ENCODE measurements around the gene FIP1L1. TPM values are rescaled to one million over a fixed set of nuclear protein-coding genes. Genes with fewer than 3 reads are reported as not detected.

Gene FIP1L1
- polyA plus RNA-seq, 1 of the 3 experiments (the other 2 are of a cell fraction): 20.3 TPM

- TF ChIP-seq TAF1 (IDR thresholded peaks at IDR 0.05; ENCODE audit: borderline replicate concordance, low read depth, low read length) (no peak), REST (IDR thresholded peaks at IDR 0.05; ENCODE audit: low read depth, low read length) (no peak), RCOR1 (IDR thresholded peaks at IDR 0.05; ENCODE audit: low read length) (no peak), JUND (IDR thresholded peaks at IDR 0.05) (no peak), RXRA (IDR thresholded peaks at IDR 0.05; ENCODE audit: borderline replicate concordance, low read depth) (no peak), YY1 (IDR thresholded peaks at IDR 0.05; ENCODE audit: low read depth) (no peak), USF1 (IDR thresholded peaks at IDR 0.05; ENCODE audit: borderline replicate concordance, low read depth) (no peak)
- TF ChIP-seq, protein P1, sequence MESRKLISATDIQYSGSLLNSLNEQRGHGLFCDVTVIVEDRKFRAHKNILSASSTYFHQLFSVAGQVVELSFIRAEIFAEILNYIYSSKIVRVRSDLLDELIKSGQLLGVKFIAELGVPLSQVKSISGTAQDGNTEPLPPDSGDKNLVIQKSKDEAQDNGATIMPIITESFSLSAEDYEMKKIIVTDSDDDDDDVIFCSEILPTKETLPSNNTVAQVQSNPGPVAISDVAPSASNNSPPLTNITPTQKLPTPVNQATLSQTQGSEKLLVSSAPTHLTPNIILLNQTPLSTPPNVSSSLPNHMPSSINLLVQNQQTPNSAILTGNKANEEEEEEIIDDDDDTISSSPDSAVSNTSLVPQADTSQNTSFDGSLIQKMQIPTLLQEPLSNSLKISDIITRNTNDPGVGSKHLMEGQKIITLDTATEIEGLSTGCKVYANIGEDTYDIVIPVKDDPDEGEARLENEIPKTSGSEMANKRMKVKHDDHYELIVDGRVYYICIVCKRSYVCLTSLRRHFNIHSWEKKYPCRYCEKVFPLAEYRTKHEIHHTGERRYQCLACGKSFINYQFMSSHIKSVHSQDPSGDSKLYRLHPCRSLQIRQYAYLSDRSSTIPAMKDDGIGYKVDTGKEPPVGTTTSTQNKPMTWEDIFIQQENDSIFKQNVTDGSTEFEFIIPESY (IDR thresholded peaks at IDR 0.05; ENCODE audit: borderline replicate concordance, low read depth): no peak
- TF ChIP-seq, protein P2, sequence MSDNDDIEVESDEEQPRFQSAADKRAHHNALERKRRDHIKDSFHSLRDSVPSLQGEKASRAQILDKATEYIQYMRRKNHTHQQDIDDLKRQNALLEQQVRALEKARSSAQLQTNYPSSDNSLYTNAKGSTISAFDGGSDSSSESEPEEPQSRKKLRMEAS (IDR thresholded peaks at IDR 0.05; ENCODE audit: low read depth): no peak
These were observed 131.0 kb downstream of the FIP1L1 start (continued) for GRCh38 chr4:53508446-53508845.

DNA sequence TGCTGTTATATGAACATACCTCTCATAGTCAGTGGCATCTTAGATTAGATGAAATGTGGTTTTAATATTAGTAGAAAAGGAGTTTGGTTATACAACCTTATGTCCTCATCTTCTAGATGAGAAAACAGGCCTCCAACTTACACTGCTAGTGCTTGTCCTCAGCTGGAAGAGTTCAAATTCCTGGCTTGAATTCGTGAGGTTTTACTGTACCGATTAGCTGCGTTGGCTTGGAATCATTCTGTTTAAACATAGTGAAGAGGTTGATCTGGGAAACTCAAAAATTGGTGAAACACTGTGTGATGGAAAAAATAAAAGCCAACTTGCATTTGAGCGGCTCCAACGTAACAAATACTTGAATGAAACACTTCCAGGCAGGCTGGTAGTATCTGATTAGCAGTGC, 132.9 kb downstream of the FIP1L1 start:
- Histone ChIP-seq H3K79me2 (ENCODE audit: insufficient read depth) (no peaks in the 10 kb centered on the region), H3K9me3 (no peaks in the 10 kb centered on the region), H3K27me3 (ENCODE audit: insufficient read depth) (no peaks in the 10 kb centered on the region), H3K4me2 (no peak overlapping the region), H3K9ac (no peak overlapping the region), H2AFZ (ENCODE audit: low read depth) (no peak overlapping the region), H3K36me3 (replicated peaks in 1 of 2; ENCODE audit: control insufficient read depth in 1 of 2, insufficient read depth in 2 of 2, low read length in 1 of 2) (no peaks in the 10 kb centered on the region), H3F3A (replicated peaks; ENCODE audit: insufficient read depth) (no peaks in the 10 kb centered on the region), H3K9me2 (no peaks in the 10 kb centered on the region), H3K4me3 (ENCODE audit: low read depth in 2 of 2, low read length in 1 of 2) (no peak overlapping the region), H4K20me1 (ENCODE audit: insufficient read depth) (no peaks in the 10 kb centered on the region), H3K27ac (ENCODE audit: low read depth in 2 of 2, low read length in 1 of 2) (no peak overlapping the region), H3K4me1 (ENCODE audit: control insufficient read depth in 1 of 2, insufficient read depth in 2 of 2, low read depth in 1 of 2, low read length in 1 of 2) (no peaks in the 10 kb centered on the region)
- POLR2A ChIA-PET: no interaction called here
- TF ChIP-seq MXI1 (IDR thresholded peaks at IDR 0.05; ENCODE audit: low read depth, low read length) (no peak), FOXJ3 (CRISPR knock-in tag; IDR thresholded peaks at IDR 0.05) (no peak), TAF1 (IDR thresholded peaks at IDR 0.05; ENCODE audit: borderline replicate concordance, low read depth, low read length) (no peak), GABPA (IDR thresholded peaks at IDR 0.05; ENCODE audit: low read depth) (no peak), NFIC (IDR thresholded peaks at IDR 0.05; ENCODE audit: borderline replicate concordance) (no peak), JUND (IDR thresholded peaks at IDR 0.05) (no peak)
- 33% methylated on average over 5 of the region's 5 CpGs for WGBS (ENCODE audit: low lambda C conversion rate)
- CTCF ChIA-PET: interaction anchor here (0.7 to 1.7 kb wide), 2 partner anchors 16 to 18 kb away, joined by 3 to 4 read pairs; no protein-coding TSS in a partner anchor
- DNase-seq: no peak

Other genes starting within 250 kb of the FIP1L1 start
- 14.1 and 16.0 TPM in 2 replicates for gene SCFD2, start 11.6 kb upstream of the FIP1L1 start, polyA plus RNA-seq (2012; rRNA removed)
- gene LNX1, start 213.8 kb downstream of the FIP1L1 start, polyA plus RNA-seq (2012; rRNA removed): 0.16 and 0.19 TPM in 2 replicates